Liver (tissue), 9 donors: ENCODE measurements around the gene DCTPP1. TPM values are rescaled to one million over a fixed set of nuclear protein-coding genes. Genes with fewer than 3 reads are reported as not detected.

Source experiments
- DNase-seq: peaks from one replicate; pipeline ENCODE4 v3.0.0-alpha.2; 2017; ENCODE audit warnings: low spot score
- H3K27ac ChIP-seq, 2 donors: one replicate each; pipeline ENCODE4 v1.7.0; 2013; ENCODE audit warnings: inconsistent platforms in 2 of 2, low read length in 2 of 2, control low read depth in 1 of 2, low read depth in 1 of 2, mild to moderate bottlenecking in 1 of 2
- H3K27me3 ChIP-seq, 4 donors: one replicate each; pipeline versions ENCODE4 v1.6.1 to v1.7.0; 2013; ENCODE audit warnings: low read length in 3 of 4, inconsistent platforms in 1 of 4, mild to moderate bottlenecking in 1 of 4, moderate library complexity in 1 of 4; ENCODE audit not compliant: control insufficient read depth in 4 of 4, insufficient read depth in 4 of 4
- H3K36me3 ChIP-seq, 4 donors: one replicate each; pipeline versions ENCODE4 v1.6.1 to v1.7.0; 2013; ENCODE audit warnings: low read length in 3 of 4, mild to moderate bottlenecking in 3 of 4, low read depth in 1 of 4, moderate library complexity in 1 of 4; ENCODE audit not compliant: control insufficient read depth in 4 of 4, insufficient read depth in 3 of 4
- H3K4me1 ChIP-seq, 4 donors: one replicate each; pipeline versions ENCODE4 v1.6.1 to v1.7.0; 2013; ENCODE audit warnings: low read length in 3 of 4, mild to moderate bottlenecking in 3 of 4, moderate library complexity in 1 of 4; ENCODE audit not compliant: control insufficient read depth in 4 of 4, insufficient read depth in 4 of 4
- H3K4me3 ChIP-seq, 3 donors: one replicate each; pipeline versions ENCODE4 v1.6.1 to v1.7.0; 2013; ENCODE audit warnings: low read length in 3 of 3, control low read depth in 1 of 3, low read depth in 1 of 3, mild to moderate bottlenecking in 1 of 3
- H3K9ac ChIP-seq, 2 donors: one replicate each; pipeline ENCODE4 v1.7.0; 2013; ENCODE audit warnings: low read length in 2 of 2, mild to moderate bottlenecking in 2 of 2, moderate library complexity in 2 of 2, control low read depth in 1 of 2, low read depth in 1 of 2
- H3K9me3 ChIP-seq, 4 donors: one replicate each; pipeline versions ENCODE4 v1.6.1 to v1.7.0; 2013; ENCODE audit warnings: low read length in 3 of 4; ENCODE audit not compliant: control insufficient read depth in 4 of 4
- ATF3 ChIP-seq: IDR thresholded peaks from 2 replicates; pipeline ENCODE4 v1.6.1; 2016; ENCODE audit warnings: antibody characterized with exemption
- CTCF ChIP-seq: fragments of 150-350 bp; IDR thresholded peaks from 2 replicates; pipeline ENCODE4 v1.5.1; 2017; ENCODE audit warnings: improper control_type of control experiment, low read depth, low read length; ENCODE audit not compliant: missing input control
- EGR1 ChIP-seq, 2 donors: IDR thresholded peaks; 2 replicates each; pipeline ENCODE4 v1.6.1; 2016 to 2018; ENCODE audit warnings: antibody characterized with exemption in 2 of 2, low read depth in 2 of 2
- FOXA1 ChIP-seq: IDR thresholded peaks from 2 replicates; pipeline ENCODE4 v1.6.1; 2016; ENCODE audit warnings: antibody characterized with exemption
- FOXA2 ChIP-seq: IDR thresholded peaks from 2 replicates; pipeline ENCODE4 v1.6.1; 2016; ENCODE audit warnings: antibody characterized with exemption
- GABPA ChIP-seq, 2 donors: IDR thresholded peaks in 1 of 2; conservative IDR thresholded peaks in 1 of 2; 2 replicates each; pipeline ENCODE4 v1.6.1; 2016; ENCODE audit warnings: antibody characterized with exemption in 2 of 2, mild to moderate bottlenecking in 1 of 2, moderate library complexity in 1 of 2
- HNF4A ChIP-seq, 2 donors: conservative IDR thresholded peaks; 2 replicates each; pipeline ENCODE4 v1.6.1; 2016; ENCODE audit warnings: antibody characterized with exemption in 2 of 2, mild to moderate bottlenecking in 2 of 2
- HNF4G ChIP-seq: IDR thresholded peaks from 2 replicates; pipeline ENCODE4 v1.6.1; 2016; ENCODE audit warnings: antibody characterized with exemption
- JUND ChIP-seq, 2 donors: IDR thresholded peaks; 2 replicates each; pipeline ENCODE4 v1.6.1; 2016; ENCODE audit warnings: antibody characterized with exemption in 2 of 2
- NR2F2 ChIP-seq: IDR thresholded peaks from 2 replicates; pipeline ENCODE4 v1.6.1; 2016; ENCODE audit warnings: antibody characterized with exemption
- RAD21 ChIP-seq, 2 donors: IDR thresholded peaks; 2 replicates each; pipeline ENCODE4 v1.6.1; 2016; ENCODE audit warnings: antibody characterized with exemption in 2 of 2, mild to moderate bottlenecking in 2 of 2
- REST ChIP-seq: IDR thresholded peaks from 2 replicates; pipeline ENCODE4 v1.6.1; 2016; ENCODE audit warnings: antibody characterized with exemption, mild to moderate bottlenecking
- RXRA ChIP-seq, 2 donors: IDR thresholded peaks; 2 replicates each; pipeline ENCODE4 v1.6.1; 2017 to 2018; ENCODE audit warnings: antibody characterized with exemption in 2 of 2, mild to moderate bottlenecking in 1 of 2
- TAF1 ChIP-seq: conservative IDR thresholded peaks from 2 replicates; pipeline ENCODE4 v1.6.1; 2016; ENCODE audit warnings: antibody characterized with exemption, mild to moderate bottlenecking
- YY1 ChIP-seq: IDR thresholded peaks from 2 replicates; pipeline ENCODE4 v1.6.1; 2016; ENCODE audit warnings: antibody characterized with exemption, mild to moderate bottlenecking
- ZBTB33 ChIP-seq: IDR thresholded peaks from 2 replicates; pipeline ENCODE4 v1.6.1; 2016; ENCODE audit warnings: antibody characterized with exemption
- whole genome bisulfite sequencing: extraction: QIAGEN DNeasy Blood & Tissue Kit; methylation state at CpG from one replicate; pipeline ENCODE4 v1.1.7; 2013; 5-methylcytosine and 5-hydroxymethylcytosine counted together
- polyA plus RNA-seq, 2 donors: library from polyadenylated mRNA; stranded (reverse) in 1 of 2; unstranded in 1 of 2; fragments of 200-250 nt in 1 of 2; fragments of >200 nt in 1 of 2; fragmentation: Nextera tagmentation in 1 of 2; extraction: Ambion mirVana in 1 of 2; gene quantifications; one replicate each; pipeline versions ENCODE4 v1.2.1 to v1.2.3, GENCODE V29; 2013 to 2015
- total RNA-seq, 2 donors: library from RNA; depleted of rRNA; stranded (reverse); fragments of >200 nt; gene quantifications; one replicate each; pipeline ENCODE4 v1.2.3, GENCODE V29; 2014
- donor health status: healthy.
- donor health status: healthy.
- donor health status: healthy.
- donor health status: healthy.
- donor health status: healthy.

The DCTPP1 gene
- total and polyA plus RNA-seq, 4 donors = 6.0 to 18.8 (median 15.0) TPM

- Histone ChIP-seq H3K36me3 (no peaks in the 10 kb centered on the region), H3K9ac (peak overlapping the region; percentile 14 to 29), H3K27ac (peak overlapping the region; percentile 51 to 81), H3K27me3 (no peaks in the 10 kb centered on the region), H3K4me1 (peaks cover 5 to 15% (median 9%) of the 10 kb centered on the region in 4 donors), H3K4me3 (peak overlapping the region; percentile 36 to 85 (median 51)), H3K9me3 (no peaks in the 10 kb centered on the region)
- TF ChIP-seq YY1 = no peak
- TF ChIP-seq REST = no peak
- TF ChIP-seq EGR1 (IDR thresholded peaks at IDR 0.05; ENCODE audit: low read depth in 2 of 2) = no peak
- TF ChIP-seq RXRA (IDR thresholded peaks at IDR 0.05) = no peak
- TF ChIP-seq HNF4G = no peak
- no peak for TF ChIP-seq ATF3
- TF ChIP-seq GABPA (IDR thresholded peaks at IDR 0.05 in 1 of 2, conservative IDR thresholded peaks at IDR 0.05 in 1 of 2) = no peak
- no peak for TF ChIP-seq CTCF
- no peak for TF ChIP-seq RAD21 (IDR thresholded peaks at IDR 0.05)
- TF ChIP-seq FOXA2 = no peak
- TF ChIP-seq NR2F2 = no peak
- no peak for TF ChIP-seq TAF1
- no peak for TF ChIP-seq HNF4A (conservative IDR thresholded peaks at IDR 0.05)
- no peak for TF ChIP-seq FOXA1
- no peak for TF ChIP-seq JUND (IDR thresholded peaks at IDR 0.05)
- no peak for TF ChIP-seq ZBTB33
- 40% methylated on average over 27 of the region's 27 CpGs for WGBS
- no peak for DNase-seq
Measured at GRCh38 chr16:30379158-30379783, 50.6 kb downstream of the DCTPP1 start.
